HG02759 (cell line): Measurements from ENCODE around the gene CREB3L2.
"Not testable (repeated sequence)": the region's sequence is repeated elsewhere in the genome, so short reads cannot be mapped to it uniquely, and the experiment has no call there.

Experiments
- ATAC-seq: cut with Tn5 transposase; IDR thresholded peaks from one replicate; pipeline ENCODE4 v1.9.1; 2021; ENCODE audit warnings: mild to moderate bottlenecking, moderate library complexity; ENCODE audit not compliant: unreplicated experiment

The CREB3L2 gene

GRCh38 chr7:137970253-137970975, 31.5 kb downstream of the CREB3L2 start:
- ATAC-seq: no peak

- no peak for ATAC-seq
Measured at GRCh38 chr7:137969828-137970227, 32.1 kb downstream of the CREB3L2 start.

GRCh38 chr7:137968890-137969289, 33.0 kb downstream of the CREB3L2 start:
- no peak for ATAC-seq

- not testable (repeated sequence) for ATAC-seq
Measured at GRCh38 chr7:137968339-137968738, 33.5 kb downstream of the CREB3L2 start.

- no peak for ATAC-seq
Measured at GRCh38 chr7:137967143-137968018, 34.5 kb downstream of the CREB3L2 start.

- ATAC-seq: no peak
Measured at GRCh38 chr7:137966641-137967142, 35.2 kb downstream of the CREB3L2 start.

- no peak for ATAC-seq
Measured at GRCh38 chr7:137965942-137966640, 35.8 kb downstream of the CREB3L2 start.

GRCh38 chr7:137964824-137965545, 36.9 kb downstream of the CREB3L2 start:
- no peak for ATAC-seq

- no peak for ATAC-seq
Measured at GRCh38 chr7:137962875-137963507, 38.9 kb downstream of the CREB3L2 start.

- ATAC-seq: no peak
Measured at GRCh38 chr7:137962491-137962874, 39.4 kb downstream of the CREB3L2 start.

- peak; percentile 71 for ATAC-seq
Measured at GRCh38 chr7:137961200-137962177, 40.4 kb downstream of the CREB3L2 start.

- no peak for ATAC-seq
Measured at GRCh38 chr7:137960020-137960419, 41.9 kb downstream of the CREB3L2 start.

- ATAC-seq: peak; percentile 53
Measured at GRCh38 chr7:137958470-137959431, 43.1 kb downstream of the CREB3L2 start.

- ATAC-seq: no peak
Measured at GRCh38 chr7:137957887-137958286, 44.0 kb downstream of the CREB3L2 start.

GRCh38 chr7:137956591-137956990, 45.3 kb downstream of the CREB3L2 start:
- ATAC-seq: no peak

- no peak for ATAC-seq
Measured at GRCh38 chr7:137956183-137956582, 45.7 kb downstream of the CREB3L2 start.

- no peak for ATAC-seq
Measured at GRCh38 chr7:137954614-137955013, 47.3 kb downstream of the CREB3L2 start.
